ENCODE measurements around the gene GP5.

The GP5 gene

GRCh38 chr3:194399166-194399565, at the start of gene GP5:
Gene GP5 (minus strand): TSS chr3:194399266. CDS start chr3:194398282, 984 bp downstream.
- DNase-seq (ENCODE audit: low read depth): no peak

DNA sequence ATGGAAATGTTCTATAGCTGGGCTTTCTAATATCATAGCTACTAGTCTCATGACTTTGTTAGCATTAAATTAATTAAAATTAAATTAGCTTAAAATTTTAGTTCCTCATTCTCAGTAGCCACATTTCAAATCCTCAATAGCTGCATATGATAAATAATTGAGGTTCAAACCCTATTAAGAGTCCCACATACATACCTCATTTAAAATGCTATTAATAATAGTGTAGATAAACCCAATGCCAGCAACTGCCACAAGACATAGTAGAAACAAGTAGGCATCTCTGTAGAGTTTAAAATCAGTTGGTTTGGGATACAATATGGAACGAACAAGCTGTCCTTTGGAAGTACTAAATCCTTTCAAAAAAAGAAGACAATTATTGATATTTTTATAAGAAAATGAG, 48.6 kb upstream of the GP5 start:
- DNase-seq (ENCODE audit: low read depth): no peak

- DNase-seq (ENCODE audit: low read depth): no peak
Observed at GRCh38 chr3:194447161-194447560, 48.1 kb upstream of the GP5 start.

DNA sequence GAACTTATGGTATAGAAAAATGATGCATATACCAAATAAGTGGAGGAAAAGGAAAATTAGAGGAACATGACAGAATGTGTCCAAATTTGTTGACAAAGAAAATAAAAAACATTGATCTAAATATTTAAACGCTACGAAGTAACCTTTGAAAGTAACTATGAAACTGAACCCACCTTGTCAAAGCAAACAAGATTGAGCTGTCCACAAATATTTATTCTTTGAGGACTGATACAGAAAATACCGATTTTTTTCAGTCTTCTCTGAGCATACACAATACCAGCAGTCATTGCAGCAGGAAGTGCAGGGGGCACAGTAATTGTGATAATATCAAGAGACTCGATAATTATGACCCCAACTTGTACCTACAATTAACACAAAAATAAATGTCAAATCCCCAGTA, 47.7 kb upstream of the GP5 start:
- no peak for DNase-seq (ENCODE audit: low read depth)

DNA sequence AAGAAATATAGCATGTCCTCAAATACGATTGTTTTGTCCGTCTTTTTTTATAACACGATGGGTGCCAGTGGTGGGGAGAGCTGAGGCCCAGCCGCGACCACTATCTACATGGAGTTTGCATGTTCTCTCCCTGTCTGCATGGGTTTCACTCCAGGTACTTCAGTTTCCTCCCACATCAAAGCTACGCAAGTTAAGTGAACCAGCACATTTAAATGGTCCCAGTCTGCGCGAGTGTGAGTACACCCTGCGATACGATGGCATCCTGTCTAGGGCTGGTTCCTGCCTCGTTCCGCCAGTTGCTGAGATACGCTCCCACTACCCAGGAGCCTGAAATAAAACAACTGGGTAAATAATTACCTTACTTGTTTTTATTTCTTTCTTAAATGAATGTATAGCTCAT, 47.1 kb upstream of the GP5 start:
- no peak for DNase-seq (ENCODE audit: low read depth)

- DNase-seq (ENCODE audit: low read depth): no peak
Observed at GRCh38 chr3:194443901-194444300, 44.8 kb upstream of the GP5 start.

DNA sequence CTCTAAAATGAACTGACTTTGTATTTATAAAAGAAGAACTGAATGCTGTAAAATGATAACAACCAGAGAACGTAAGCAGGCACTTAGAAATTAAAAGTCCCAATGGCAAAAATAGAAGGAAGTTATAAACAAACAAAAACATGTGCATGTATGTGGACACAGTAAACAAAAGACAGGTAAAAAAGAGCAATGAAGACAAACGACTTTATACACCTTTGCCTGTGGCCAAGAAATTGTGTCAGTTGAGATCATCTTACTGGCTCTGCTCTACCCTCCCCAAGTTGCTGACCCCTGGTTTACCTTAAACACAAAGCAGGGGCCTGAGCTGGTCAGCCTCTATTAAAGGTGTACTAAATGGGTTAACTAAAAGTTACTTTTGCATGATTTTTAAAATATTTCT, 41.7 kb upstream of the GP5 start:
- DNase-seq (ENCODE audit: low read depth): no peak

DNA sequence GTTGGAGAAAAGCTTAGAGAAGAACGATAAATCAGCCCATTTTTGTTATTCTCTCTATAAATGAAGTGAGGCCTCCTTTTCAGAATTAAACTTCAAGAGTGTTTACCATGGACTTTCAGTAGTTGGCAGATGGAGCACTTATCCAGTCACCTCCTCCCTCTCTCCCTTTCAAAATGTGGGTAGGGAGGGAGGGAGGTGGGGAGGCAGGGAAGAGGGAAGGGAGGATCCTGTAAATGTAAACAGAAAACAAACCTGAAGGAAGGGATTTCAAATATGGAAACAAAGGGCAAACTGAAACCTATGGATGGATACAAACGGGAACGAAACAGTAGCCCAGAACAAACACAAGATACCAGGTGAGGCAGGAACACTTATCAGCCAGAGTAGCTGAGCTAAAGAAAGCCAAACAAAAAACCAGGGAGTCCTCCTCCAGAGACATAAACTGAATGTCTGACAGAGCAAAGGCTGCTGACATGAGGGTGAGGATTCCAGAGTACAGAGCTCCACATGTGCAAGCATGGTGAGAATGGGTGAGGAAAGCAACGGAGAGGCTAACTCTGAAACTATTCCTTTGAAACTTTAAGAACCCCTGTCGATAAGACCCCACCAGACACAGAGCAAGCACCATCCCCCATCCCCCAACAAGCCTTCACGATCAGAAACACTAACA, 41.0 kb upstream of the GP5 start:
- no peak for DNase-seq (ENCODE audit: low read depth)

GRCh38 chr3:194434503-194434902, 35.4 kb upstream of the GP5 start:
- no peak for DNase-seq (ENCODE audit: low read depth)

DNA sequence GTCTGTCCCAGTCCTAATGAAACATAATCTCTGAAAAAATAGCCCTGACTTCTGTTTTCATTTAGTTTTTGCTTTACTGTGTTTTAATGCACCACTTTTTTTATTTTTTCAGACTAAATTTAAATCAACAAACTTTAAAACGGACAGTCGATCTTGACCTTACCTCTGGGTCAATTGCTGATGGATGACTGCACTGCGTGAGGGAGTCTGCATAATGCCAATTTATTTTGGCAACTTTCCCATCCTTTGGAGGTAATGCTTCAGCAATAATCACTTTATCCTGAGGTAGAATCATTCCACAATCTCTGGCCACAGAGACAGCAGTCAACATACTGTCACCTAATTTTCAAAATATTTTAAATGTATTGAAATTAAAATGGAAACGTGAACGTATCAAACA, 32.5 kb upstream of the GP5 start:
- DNase-seq (ENCODE audit: low read depth): no peak

GRCh38 chr3:194425399-194425798, 26.3 kb upstream of the GP5 start:
- no peak for DNase-seq (ENCODE audit: low read depth)

GRCh38 chr3:194424953-194425352, 25.9 kb upstream of the GP5 start:
- DNase-seq (ENCODE audit: low read depth): no peak

- DNase-seq (ENCODE audit: low read depth): no peak
Observed at GRCh38 chr3:194424373-194424772, 25.3 kb upstream of the GP5 start.

- no peak for DNase-seq (ENCODE audit: low read depth)
Observed at GRCh38 chr3:194423317-194423716, 24.3 kb upstream of the GP5 start.

DNA sequence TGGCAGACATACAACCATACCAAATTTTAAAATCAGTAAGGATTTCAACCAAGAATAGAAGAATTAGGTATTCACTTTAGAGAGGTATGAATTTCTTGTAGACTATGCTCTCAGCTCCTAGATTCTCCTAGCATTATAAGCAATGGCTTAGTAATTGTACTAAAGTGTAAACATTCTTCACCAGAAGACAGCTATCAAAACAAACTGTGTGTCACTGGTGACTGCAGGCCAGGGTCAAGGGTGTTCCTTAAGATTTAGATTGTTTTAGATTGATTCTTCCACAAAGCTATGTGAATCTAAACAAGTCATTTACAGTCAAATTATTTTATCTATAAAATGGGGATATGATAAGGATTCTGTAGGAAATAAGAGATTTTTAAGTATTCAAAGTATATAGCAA, 23.1 kb upstream of the GP5 start:
- DNase-seq (ENCODE audit: low read depth): no peak

GRCh38 chr3:194418671-194419070, 19.6 kb upstream of the GP5 start:
- DNase-seq (ENCODE audit: low read depth): no peak

- no peak for DNase-seq (ENCODE audit: low read depth)
Observed at GRCh38 chr3:194407423-194407822, 8.4 kb upstream of the GP5 start.

DNA sequence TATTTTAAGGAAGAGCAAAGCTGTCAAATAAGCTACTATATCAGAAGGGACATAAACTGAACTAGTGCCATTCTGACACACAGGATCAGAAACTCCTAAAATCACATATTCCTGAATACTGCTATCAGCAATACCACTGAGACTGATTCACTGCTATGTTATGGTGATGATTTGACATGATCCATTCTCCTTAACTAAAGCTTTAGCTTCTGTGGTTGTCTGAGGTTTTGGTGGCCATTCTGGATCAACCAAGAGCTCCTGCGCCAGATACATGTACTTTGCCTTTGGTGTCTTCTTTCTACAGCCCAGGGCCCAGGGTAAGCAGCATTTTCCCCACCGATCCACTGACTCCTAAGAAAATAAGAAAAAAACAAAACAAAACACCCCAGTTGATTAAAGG, 6.7 kb upstream of the GP5 start:
- no peak for DNase-seq (ENCODE audit: low read depth)

DNA sequence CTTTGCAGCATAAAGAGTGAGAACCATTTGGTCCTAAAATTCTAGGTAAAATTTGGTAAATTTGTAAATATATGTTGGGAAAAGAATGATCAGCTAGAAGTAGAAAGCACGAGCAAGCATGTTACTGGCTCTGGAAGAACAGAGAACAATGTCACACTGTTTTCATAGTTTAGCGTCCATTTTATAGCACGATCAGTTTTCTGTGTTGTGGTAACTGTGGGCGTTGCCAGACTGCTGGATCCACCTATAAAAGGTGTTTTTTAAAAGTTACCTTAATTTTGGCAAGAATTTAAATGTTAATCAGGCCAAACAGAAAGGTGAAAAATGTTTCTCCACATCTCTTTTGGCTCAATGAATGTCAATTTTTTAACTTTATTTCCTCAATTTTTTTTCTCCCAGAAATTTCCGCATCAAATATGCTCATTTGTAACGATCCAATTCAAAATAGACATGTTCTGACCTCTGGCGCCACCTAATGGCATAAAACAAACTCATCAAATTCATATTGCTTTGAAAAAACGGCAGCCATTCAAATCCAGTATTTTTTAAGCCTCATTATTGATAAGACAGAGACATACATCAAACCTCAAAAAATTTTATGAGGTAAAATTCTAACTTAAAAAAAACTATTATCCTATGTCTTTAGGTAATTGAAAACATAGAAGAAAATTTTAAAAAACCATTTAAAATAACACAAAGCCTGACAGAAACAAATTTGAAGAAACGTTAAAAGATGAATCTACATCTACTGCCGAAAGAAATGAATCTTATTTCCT, 5.5 kb upstream of the GP5 start:
- no peak for DNase-seq (ENCODE audit: low read depth)

GRCh38 chr3:194401868-194402329, 2.8 kb upstream of the GP5 start:
- DNase-seq (ENCODE audit: low read depth): no peak

- no peak for DNase-seq (ENCODE audit: low read depth)
Observed at GRCh38 chr3:194401346-194401745, 2.3 kb upstream of the GP5 start.

- DNase-seq (ENCODE audit: low read depth): no peak
Observed at GRCh38 chr3:194399874-194400411, 877 bp upstream of the GP5 start.

DNA sequence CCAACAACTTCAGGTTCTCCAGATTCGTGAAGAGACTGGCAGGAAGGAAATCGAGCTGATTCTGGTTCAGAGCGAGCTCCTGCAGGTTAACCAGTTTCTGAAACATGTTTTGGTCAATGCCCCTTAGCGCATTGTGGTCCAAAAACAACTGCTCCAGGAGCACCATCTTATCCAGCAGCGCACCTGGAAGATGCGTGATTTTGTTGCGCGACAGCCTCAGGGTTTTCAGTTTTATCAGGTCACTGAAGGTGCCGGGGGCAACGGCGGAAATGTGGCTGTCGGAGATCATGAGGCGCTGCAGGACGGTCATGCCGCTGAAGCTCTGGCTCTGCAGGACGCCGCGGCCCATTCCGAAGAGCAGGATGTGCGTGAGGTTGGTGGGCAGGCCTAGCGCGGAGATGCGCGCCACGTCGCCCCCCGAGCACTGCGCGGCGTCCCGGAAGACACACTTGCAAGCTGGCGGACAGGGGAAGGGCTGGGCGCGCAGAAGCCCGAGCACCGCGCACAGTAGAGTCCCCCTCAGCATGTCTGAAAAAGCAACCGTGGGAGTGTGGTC, 1.2 kb downstream of the GP5 start:
- DNase-seq (ENCODE audit: low read depth): no peak

Data from stimulated activated CD8-positive, alpha-beta memory T cell treated with anti-CD3 and anti-CD28 coated beads, Interleukin-15, amount 100 ng/mL, for 24 hours (primary cell).